DND-41 (cell line): ENCODE data around the gene MXD4.

Experiments used
- EZH2 ChIP-seq: IDR thresholded peaks from 3 replicates; pipeline ENCODE4 v1.6.1; 2012; ENCODE audit warnings: borderline replicate concordance, low read depth, mild to moderate bottlenecking, moderate library complexity, low read length, inconsistent platforms; ENCODE audit not compliant: severe bottlenecking
- TF ChIP-seq, protein P1 (sequence below): IDR thresholded peaks from 2 replicates; pipeline ENCODE4 v1.5.1; 2012; ENCODE audit warnings: borderline replicate concordance, low read length, moderate library complexity, mild to moderate bottlenecking; ENCODE audit not compliant: poor library complexity, severe bottlenecking; ENCODE audit errors: extremely low read depth

DNA sequence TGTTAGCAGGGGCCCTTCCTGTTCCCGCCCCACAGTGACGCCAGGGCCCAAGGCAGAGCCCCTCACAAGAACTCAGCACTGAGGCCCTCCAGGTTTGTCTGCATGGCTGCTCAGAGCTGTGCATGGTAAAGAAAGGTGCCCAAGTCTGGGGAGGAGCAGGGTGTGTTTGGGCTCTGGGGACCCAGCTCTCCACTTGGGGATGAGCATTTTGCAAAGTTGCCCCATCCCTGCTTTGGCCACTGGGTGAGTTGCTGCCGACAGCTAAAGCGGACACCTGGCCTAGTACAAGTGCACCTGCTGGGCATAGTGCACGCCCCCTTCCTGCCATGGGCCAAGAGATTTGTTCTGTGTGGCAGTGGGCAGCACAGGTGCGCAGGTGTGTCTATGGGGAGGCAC lies 2.0 kb upstream of the MXD4 start:
- TF ChIP-seq, protein P1, sequence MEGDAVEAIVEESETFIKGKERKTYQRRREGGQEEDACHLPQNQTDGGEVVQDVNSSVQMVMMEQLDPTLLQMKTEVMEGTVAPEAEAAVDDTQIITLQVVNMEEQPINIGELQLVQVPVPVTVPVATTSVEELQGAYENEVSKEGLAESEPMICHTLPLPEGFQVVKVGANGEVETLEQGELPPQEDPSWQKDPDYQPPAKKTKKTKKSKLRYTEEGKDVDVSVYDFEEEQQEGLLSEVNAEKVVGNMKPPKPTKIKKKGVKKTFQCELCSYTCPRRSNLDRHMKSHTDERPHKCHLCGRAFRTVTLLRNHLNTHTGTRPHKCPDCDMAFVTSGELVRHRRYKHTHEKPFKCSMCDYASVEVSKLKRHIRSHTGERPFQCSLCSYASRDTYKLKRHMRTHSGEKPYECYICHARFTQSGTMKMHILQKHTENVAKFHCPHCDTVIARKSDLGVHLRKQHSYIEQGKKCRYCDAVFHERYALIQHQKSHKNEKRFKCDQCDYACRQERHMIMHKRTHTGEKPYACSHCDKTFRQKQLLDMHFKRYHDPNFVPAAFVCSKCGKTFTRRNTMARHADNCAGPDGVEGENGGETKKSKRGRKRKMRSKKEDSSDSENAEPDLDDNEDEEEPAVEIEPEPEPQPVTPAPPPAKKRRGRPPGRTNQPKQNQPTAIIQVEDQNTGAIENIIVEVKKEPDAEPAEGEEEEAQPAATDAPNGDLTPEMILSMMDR: no peak
- TF ChIP-seq EZH2: no peak
